K562 (cell line): ENCODE measurements around the gene ANKRD65. TPM values are rescaled to one million over a fixed set of nuclear protein-coding genes. Genes with fewer than 3 reads are reported as not detected.
A peak's percentile ranks its signal among the peaks of the same experiment; 100 is the strongest.

ENCODE experiments used
- ATF3 ChIP-seq, 2 experiments: fragments of 450-650 bp in 1 of 2; sonication (generic) in 1 of 2; formaldehyde crosslinking in 1 of 2; IDR thresholded peaks in 1 of 2; conservative IDR thresholded peaks in 1 of 2; 2 replicates each; pipeline versions ENCODE4 v1.6.1 to v1.8.1; 2016 to 2023; ENCODE audit warnings: mild to moderate bottlenecking in 2 of 2, moderate library complexity in 2 of 2, inconsistent platforms in 1 of 2, missing genetic modification reagents in 1 of 2
- BCLAF1 ChIP-seq, 2 experiments: fragments of 450-650 bp in 1 of 2; IDR thresholded peaks; 2 replicates each; pipeline ENCODE4 v1.6.1; 2011 to 2017; ENCODE audit warnings: low read depth in 2 of 2, antibody characterized with exemption in 1 of 2, borderline replicate concordance in 1 of 2, low read length in 1 of 2, mild to moderate bottlenecking in 1 of 2, mixed read lengths in 1 of 2; ENCODE audit not compliant: control insufficient read depth in 1 of 2
- CHD1 ChIP-seq: fragments of 200-600 bp; sonication (generic); IDR thresholded peaks from one replicate; pipeline ENCODE4 v1.6.1; 2012; ENCODE audit warnings: mild to moderate bottlenecking, moderate library complexity, low read length, inconsistent platforms
- CREB1 ChIP-seq, 2 experiments: sonication (generic) in 1 of 2; formaldehyde crosslinking in 1 of 2; IDR thresholded peaks; 2 replicates each; pipeline versions ENCODE4 v1.6.1 to v1.8.0; 2012 to 2022; ENCODE audit warnings: inconsistent platforms in 1 of 2, mild to moderate bottlenecking in 1 of 2, missing genetic modification reagents in 1 of 2, moderate library complexity in 1 of 2
- ETS1 ChIP-seq: conservative IDR thresholded peaks from 2 replicates; pipeline ENCODE4 v1.6.1; 2011; ENCODE audit warnings: low read depth, mild to moderate bottlenecking, low read length; ENCODE audit not compliant: control insufficient read depth
- GABPB1 ChIP-seq: sonication (generic); formaldehyde crosslinking; IDR thresholded peaks from 2 replicates; pipeline ENCODE4 v1.8.0; 2022; ENCODE audit warnings: mild to moderate bottlenecking, missing genetic modification reagents
- MAFG ChIP-seq: fragments of 450-650 bp; conservative IDR thresholded peaks from 2 replicates; pipeline ENCODE4 v1.6.1; 2016; ENCODE audit warnings: missing genetic modification characterization, missing compliant biosample characterization
- MBD1 ChIP-seq: fragments of 250-450 bp; sonication (Bioruptor Pico); IDR thresholded peaks from 2 replicates; pipeline ENCODE4 v1.8.0; 2022; ENCODE audit warnings: inconsistent platforms
- MXD1 ChIP-seq: fragments of 250-450 bp; sonication (Bioruptor Pico); IDR thresholded peaks from 2 replicates; pipeline ENCODE4 v1.8.0; 2021; ENCODE audit warnings: borderline replicate concordance, mild to moderate bottlenecking, moderate library complexity; ENCODE audit not compliant: poor library complexity, severe bottlenecking
- THRB ChIP-seq: fragments of 450-650 bp; formaldehyde crosslinking; conservative IDR thresholded peaks from 2 replicates; pipeline ENCODE4 v1.4.0; 2022; ENCODE audit warnings: mild to moderate bottlenecking, missing genetic modification characterization
- TRIM28 ChIP-seq: fragments of 450-650 bp; IDR thresholded peaks from 2 replicates; pipeline ENCODE4 v1.6.1; 2017
- ZNF175 ChIP-seq: fragments of 200-800 bp; sonication (Bioruptor generic); IDR thresholded peaks from 2 replicates; pipeline ENCODE4 v1.6.1; 2016; ENCODE audit warnings: low read depth, mild to moderate bottlenecking, missing genetic modification characterization, missing compliant biosample characterization
- ZNF507 ChIP-seq: conservative IDR thresholded peaks from 2 replicates; pipeline ENCODE4 v1.6.1; 2017; ENCODE audit warnings: missing genetic modification characterization, missing compliant biosample characterization
- polyA plus RNA-seq, 8 experiments: library from polyadenylated mRNA; depleted of rRNA in 4 of 8; stranded (reverse) in 5 of 8; unstranded in 3 of 8; fragments of >200 nt; fragmentation: Nextera tagmentation in 2 of 8; fragmentation: Illumina TruSeq in 1 of 8; extraction: Ambion mirVana in 2 of 8; extraction: Trizol in 1 of 8; gene quantifications; 2 replicates each; pipeline versions ENCODE4 v1.2.1 to v1.2.3, GENCODE V29; 2011 to 2014; ENCODE audit warnings: inconsistent platforms in 1 of 8, missing spikeins in 1 of 8
- total RNA-seq, 7 experiments: library from RNA; depleted of rRNA in 6 of 7; stranded (reverse); fragments of >200 nt in 6 of 7; fragmentation: Illumina TruSeq in 2 of 7; extraction: Trizol in 2 of 7; gene quantifications; 2 replicates each; pipeline versions ENCODE4 v1.2.1 to v1.2.3, GENCODE V29; 2011 to 2021; ENCODE audit warnings: low replicate concordance in 1 of 7

ANKRD65 gene
- total and polyA plus RNA-seq, 9 of the 15 experiments (the other 6 are each of a cell fraction or from before 2014, with no cell fraction given): not detected

- TF ChIP-seq CREB1 (IDR thresholded peaks at IDR 0.05): 0 out of 2 replicates have a peak, but pooled peaks have one; percentile 12
- no peak for TF ChIP-seq CREB1 (CRISPR knock-in tag; IDR thresholded peaks at IDR 0.05)
- TF ChIP-seq ETS1: 0 out of 2 replicates have a peak, but pooled peaks have one; percentile 2
- TF ChIP-seq BCLAF1 (IDR thresholded peaks at IDR 0.05; ENCODE audit: borderline replicate concordance in 1 of 2, control insufficient read depth in 1 of 2, low read depth in 2 of 2, low read length in 1 of 2): 0 out of 4 replicates have a peak, but pooled peaks of 1 of the 2 experiments have one; percentile 3
- 0 out of 2 replicates have a peak, but pooled peaks have one; percentile 1 for TF ChIP-seq THRB (CRISPR knock-in tag)
- TF ChIP-seq MBD1 (CRISPR knock-in tag): no peak
- TF ChIP-seq TRIM28: no peak
- no peak for TF ChIP-seq ZNF175 (CRISPR knock-in tag)
- no peak for TF ChIP-seq MXD1 (CRISPR knock-in tag)
- peak; percentile 39; the same call in 1 of the 2 replicates for TF ChIP-seq GABPB1 (CRISPR knock-in tag)
- TF ChIP-seq ZNF507 (tag): no peak
- no peak for TF ChIP-seq CHD1
- TF ChIP-seq ATF3 (IDR thresholded peaks at IDR 0.05): no peak
- TF ChIP-seq ATF3 (CRISPR knock-in tag; conservative IDR thresholded peaks at IDR 0.05): no peak
- TF ChIP-seq MAFG (tag): no peak
These were observed 18.8 kb downstream of the ANKRD65 start (continued) for GRCh38 chr1:1402072-1402900.
